NCI-H2107 treated with DMSO at 0.1 percent for 48 hours (cell line): Measurements from ENCODE around the gene SLC40A1.

Experiments
- DNase-seq: peaks from one replicate; lab custom pipeline; 2025; ENCODE audit not compliant: unreplicated experiment; lab: John Stamatoyannopoulos, UW

Gene SLC40A1

DNA sequence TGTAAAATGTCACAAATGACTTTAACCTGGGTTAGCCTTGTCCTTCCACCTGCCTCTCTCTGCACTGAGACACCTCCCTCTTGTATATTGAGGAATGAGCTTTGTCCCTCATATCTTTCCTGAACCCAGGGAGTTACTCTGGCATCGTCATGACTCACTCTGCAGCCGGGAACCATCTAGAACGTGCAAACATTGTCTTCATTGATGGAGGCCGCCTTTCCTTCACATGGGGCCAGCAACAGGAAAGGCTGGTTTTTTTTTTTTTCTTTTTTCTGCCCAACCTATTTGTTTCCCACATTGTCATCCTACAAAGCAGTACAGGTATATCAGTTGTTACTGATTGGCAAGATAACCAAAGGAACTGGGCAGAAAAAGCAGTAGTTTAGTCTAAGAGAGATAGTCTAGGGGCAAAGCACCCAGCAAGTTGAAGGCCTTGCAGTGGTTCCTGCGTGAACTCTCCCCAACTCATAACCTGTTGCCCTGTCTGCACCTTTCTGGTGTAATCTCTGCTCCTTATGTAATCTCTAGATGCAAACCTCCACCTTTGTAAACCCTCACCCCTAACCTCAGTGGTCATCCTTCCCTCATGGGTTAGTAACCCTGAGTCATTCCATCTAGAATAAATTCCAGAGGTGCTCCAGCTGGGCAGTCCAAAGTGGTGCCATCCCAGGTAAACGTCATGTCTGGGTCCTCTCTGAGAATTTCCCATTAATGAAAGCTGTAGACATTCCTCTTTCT is 38.3 kb downstream of the SLC40A1 start:
- no peak for DNase-seq

- no peak for DNase-seq
Measured at GRCh38 chr2:189541591-189541990, 39.0 kb downstream of the SLC40A1 start.

- no peak for DNase-seq
Measured at GRCh38 chr2:189540551-189540950, 40.0 kb downstream of the SLC40A1 start.

- no peak for DNase-seq
Measured at GRCh38 chr2:189538402-189538801, 42.2 kb downstream of the SLC40A1 start.

- DNase-seq, result no peak
Measured at GRCh38 chr2:189536830-189537229, 43.8 kb downstream of the SLC40A1 start.

GRCh38 chr2:189534854-189535832 is 45.4 kb downstream of the SLC40A1 start:
- DNase-seq, result no peak

GRCh38 chr2:189533288-189534035 is 47.1 kb downstream of the SLC40A1 start:
- no peak for DNase-seq

DNA sequence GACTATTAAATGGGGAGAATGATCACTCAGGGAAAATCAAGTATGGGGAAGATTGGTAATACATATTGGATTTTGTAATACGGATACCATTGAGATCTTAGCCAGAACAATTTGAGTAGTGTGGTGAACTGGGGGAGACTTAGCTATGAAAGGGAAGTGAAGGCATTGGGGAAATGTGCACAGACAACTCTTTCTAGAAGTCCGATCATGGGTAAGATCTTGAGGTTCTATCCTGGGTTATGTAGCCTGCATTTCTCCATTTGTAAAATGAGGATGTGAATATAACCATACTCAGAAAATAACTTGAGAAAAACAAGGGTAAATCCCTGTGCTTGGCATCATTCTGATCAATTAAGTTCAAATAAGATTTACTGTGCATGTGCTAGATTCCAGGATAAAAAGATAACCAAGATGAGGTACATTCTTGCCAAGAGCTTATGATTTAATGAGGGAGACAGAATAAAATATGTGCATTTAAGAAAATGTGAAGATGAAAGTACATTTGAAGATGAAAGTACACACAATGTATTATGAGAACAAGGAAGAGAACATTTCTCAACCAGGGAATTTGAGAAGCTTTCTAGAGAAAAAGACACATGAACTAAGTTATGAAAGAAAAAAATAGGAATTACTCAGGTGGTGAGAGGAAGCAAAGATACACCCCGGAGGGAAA is 49.5 kb downstream of the SLC40A1 start:
- DNase-seq, result no peak

DNA sequence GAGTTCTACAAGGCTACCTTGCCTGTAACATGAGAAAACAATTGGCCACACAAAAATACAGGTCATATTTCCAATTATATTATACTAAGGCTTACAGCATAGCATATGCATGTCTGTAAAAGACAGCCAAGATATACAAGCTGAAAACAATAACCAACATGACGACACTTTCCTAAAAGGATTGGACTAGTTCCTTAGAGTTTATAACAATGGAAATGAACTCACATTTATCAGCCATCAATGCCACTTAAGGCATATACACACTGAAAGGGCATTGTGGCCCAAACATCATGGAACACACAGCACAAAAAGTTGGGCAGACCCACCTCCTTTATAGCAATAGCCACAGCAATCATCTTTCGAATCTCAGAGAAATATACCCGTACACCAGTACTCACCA is 52.0 kb downstream of the SLC40A1 start:
- no peak for DNase-seq

DNA sequence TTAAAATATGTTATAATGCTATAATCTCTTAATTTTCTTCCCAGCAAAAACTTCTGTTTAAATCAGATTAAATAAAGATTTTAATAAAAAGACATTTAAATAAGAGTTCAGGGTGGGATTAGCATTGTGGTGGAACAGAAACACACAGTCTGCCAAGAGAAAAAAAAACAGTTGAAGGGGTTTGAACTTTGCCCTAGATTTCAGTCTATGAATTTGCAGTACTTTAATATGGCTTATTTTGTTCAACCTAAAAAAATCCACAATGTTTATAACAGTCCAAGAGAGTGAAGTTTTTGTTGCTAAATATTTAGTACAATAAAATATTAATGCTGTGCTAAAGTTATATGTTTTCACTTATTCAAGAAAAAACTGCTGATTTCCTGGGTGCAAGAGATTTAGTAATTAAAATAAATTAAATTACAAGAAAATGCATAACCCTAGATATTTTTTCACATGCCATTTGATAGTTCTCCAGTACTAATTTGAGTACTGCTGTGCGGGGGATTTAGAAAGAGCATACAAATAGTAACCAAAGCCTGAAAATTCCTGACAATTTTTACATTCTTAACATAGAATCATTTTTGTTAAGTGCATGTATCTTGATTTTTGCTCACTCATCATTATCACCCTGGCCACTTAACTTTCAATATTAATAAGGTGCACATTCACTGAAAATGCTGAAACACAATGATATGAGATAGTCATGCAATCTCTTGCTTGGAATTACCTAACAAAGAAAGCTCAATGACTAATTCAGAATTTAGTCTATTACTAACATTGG is 52.6 kb downstream of the SLC40A1 start:
- DNase-seq, result no peak

GRCh38 chr2:189527041-189527750 is 53.4 kb downstream of the SLC40A1 start:
- DNase-seq, result no peak

DNA sequence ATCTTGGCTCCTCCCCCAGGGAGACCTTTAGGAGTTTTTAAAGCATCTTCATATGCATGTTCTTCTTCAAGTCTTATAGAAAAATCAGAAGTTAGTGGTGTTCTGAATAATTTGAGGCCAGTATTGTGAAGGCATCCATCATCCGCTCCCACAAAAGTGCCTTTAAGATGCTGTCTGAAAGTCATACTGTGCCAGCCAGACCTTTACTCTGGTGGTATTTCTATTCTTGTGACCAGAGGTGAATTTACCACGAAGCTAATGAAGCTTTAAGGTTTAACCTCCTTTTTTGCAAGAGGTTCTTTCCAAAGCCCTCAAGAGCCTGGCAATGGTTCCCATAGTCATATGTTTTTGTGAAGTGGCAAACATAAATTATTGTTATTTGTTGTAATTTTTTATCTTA is 54.3 kb downstream of the SLC40A1 start:
- no peak for DNase-seq

GRCh38 chr2:189524746-189525145 is 55.8 kb downstream of the SLC40A1 start:
- no peak for DNase-seq

- DNase-seq, result no peak
Measured at GRCh38 chr2:189522435-189523151, 58.0 kb downstream of the SLC40A1 start.

GRCh38 chr2:189521699-189522434 is 58.7 kb downstream of the SLC40A1 start:
- no peak for DNase-seq

- DNase-seq, result no peak
Measured at GRCh38 chr2:189519631-189520387, 60.8 kb downstream of the SLC40A1 start.

GRCh38 chr2:189517847-189518535 is 62.6 kb downstream of the SLC40A1 start:
- no peak for DNase-seq
